HG02973 (cell line): Measurements from ENCODE around the gene YTHDF1.

Experiments
- ATAC-seq: cut with Tn5 transposase; IDR thresholded peaks from one replicate; pipeline ENCODE4 v1.9.1; 2021; ENCODE audit warnings: moderate library complexity; ENCODE audit not compliant: unreplicated experiment

YTHDF1 gene

DNA sequence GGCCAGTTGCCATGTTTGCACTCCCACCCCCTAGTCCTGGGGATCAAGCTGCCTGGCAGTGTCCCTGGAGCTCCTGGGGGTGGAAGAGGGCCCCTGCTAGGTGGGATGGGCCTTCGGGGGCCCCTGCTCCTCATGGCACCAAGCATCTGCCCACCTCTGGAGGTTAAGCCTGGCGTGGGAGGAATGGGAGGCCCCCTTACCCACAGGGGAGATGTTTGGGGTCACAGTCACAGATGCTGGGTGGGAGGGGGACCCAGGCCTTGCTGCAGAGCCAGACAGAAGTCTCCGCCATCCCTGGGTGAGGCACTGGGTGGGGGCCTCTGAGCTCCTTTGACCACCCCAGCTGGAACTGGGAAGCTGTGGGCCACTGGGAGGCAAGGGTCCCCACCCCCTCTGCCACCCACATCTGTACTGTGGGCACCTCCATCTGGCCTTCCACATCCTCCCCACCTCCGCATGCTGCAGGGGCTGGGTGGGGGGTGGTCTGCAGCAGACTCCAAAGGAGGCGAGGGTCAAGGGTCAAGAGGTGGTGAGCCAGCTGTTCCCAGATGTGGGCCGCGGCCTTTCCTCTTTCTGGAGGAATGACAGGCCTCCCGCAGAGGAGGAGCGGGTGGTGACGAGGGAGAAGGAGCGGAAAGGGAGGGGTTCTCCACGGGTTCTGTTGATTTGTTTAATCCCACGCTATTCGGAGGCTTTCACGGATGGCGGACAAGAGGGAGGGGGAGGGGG lies 41.5 kb downstream of the YTHDF1 start:
- ATAC-seq = no peak

DNA sequence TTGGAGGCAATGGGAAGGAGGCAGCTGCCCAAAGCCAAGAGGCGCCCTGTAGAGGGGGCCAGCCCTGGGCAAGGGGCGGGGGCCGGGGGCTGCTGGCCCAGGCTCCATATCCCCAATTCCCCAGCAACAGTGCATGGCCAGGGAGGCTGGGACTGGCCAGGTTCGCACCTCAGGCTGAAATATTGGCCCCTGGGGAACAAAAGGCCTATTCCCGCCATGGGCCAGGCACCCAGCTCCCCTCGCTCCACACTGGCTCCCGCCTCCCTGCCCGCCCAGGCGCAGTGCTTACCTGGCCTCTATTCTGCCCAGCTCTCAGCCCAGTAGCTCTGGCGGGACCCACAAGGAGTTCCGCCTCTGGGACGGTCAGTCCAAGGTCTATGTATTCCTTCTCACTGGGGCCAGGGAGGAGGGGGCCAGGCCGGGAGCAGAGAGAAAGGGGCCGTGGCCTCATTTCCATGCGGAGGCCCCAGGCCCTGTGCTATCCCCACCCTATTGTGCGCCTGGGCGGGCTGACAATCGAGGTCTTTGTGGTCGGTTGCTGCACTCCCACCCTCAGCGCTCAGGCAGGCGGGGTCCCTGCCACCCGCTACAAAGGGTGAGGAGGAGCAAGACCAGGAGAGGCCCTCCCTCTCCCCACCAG lies 42.3 kb downstream of the YTHDF1 start:
- no peak for ATAC-seq

DNA sequence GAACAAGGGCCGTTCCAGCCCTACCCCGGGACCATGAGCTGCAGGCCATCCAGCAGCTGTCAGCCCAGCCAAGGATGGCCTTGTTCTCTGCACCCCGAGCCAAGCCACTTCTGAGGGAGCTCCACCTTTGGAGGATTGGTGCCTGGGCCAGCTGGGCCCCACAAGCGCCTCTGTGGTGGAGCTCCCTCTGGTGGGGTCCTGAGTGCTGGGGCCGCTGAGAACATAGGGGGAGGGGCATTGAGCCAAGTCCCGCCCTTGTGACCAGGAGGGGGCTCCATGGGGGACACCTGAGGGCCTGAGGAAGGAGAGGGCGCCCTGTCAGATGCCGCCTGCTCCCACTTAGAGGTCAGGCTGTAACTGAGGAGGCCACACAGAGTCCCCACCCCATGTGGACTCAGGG lies 43.2 kb downstream of the YTHDF1 start:
- no peak for ATAC-seq

DNA sequence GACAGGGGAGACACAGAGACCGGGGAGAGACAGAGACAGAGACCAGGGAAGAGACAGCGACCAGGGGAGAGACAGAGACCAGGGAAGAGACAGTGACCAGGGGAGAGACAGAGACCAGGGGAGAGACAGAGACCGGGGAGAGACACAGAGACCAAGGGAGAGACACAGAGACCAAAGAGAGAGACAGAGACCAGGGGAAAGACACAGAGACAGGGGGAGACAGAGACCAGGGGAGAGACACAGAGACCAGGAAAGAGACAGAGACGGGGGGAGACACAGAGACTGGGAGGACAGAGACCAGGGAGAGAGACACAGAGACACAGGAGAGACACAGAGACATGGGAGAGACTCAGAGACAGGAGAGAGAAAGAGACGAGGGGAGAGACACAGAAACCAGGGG lies 43.9 kb downstream of the YTHDF1 start:
- no peak for ATAC-seq

DNA sequence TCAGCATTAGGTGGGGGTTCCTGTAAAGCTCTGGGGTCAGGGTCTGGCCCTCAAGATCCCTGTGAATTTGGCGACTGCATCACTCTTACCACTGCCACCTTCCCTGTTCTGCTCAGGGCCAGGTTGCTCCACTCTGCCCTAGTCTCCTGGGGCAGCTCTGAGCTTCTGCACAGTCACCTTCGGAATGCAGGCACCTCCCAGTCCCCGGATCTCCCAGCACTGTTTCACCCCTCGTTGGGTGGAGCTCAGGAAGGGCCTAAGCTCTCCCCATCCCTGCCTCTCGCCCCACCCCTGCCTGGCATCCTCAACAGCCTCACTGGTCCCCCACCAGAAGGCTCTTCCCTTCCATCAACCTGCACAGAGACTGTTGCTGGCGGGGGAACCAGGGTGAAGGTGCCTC lies 46.2 kb downstream of the YTHDF1 start:
- no peak for ATAC-seq

DNA sequence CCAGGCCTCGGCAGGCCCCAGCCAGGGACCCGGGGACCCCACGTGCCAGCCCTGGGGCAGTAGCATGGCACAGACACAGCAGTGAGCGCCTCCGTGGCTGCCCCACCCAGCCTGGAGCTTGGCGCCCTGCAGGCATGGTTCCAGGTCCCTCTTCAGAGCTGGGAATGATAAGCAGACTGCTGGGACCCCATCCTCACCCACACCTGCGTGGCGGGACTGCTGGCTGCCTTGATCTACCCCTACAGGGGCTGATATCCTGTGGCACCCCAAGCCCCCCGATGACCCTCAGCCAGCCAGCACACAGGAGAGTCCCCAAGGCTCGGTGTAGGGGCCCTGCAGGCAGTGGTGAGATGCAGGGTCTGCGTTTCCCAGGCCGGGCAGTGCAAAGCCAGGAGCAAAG lies 47.1 kb downstream of the YTHDF1 start:
- no peak for ATAC-seq

DNA sequence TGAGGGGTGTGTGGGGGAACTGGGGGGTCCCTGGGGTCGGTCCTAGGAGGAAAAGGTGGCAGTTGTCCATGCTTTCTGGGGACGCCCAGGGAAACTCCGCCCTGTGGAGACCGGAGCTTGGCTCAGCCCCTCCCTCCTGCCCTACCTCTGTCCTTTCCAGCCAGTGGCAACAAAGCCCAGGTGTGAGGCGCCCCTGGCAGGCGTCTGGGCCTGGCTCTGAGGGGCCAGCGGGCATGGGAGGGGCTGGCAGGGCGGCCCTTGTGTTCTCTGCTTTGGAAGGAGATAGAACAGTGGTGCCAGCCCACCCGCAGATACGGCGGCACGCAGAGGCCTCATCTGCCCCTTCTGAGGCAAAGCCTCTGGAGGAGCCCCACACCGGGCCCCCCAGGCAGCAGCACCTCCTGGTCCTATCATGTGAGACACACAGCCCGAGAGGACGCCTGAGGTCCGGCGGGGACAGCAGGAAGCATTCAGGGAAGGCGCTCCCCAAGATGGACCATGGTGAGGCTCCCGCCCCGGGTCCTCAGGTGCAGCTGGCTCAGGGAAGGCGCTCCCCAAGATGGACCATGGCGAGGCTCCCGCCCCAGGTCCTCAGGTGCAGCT lies 47.9 kb downstream of the YTHDF1 start:
- ATAC-seq = no peak

DNA sequence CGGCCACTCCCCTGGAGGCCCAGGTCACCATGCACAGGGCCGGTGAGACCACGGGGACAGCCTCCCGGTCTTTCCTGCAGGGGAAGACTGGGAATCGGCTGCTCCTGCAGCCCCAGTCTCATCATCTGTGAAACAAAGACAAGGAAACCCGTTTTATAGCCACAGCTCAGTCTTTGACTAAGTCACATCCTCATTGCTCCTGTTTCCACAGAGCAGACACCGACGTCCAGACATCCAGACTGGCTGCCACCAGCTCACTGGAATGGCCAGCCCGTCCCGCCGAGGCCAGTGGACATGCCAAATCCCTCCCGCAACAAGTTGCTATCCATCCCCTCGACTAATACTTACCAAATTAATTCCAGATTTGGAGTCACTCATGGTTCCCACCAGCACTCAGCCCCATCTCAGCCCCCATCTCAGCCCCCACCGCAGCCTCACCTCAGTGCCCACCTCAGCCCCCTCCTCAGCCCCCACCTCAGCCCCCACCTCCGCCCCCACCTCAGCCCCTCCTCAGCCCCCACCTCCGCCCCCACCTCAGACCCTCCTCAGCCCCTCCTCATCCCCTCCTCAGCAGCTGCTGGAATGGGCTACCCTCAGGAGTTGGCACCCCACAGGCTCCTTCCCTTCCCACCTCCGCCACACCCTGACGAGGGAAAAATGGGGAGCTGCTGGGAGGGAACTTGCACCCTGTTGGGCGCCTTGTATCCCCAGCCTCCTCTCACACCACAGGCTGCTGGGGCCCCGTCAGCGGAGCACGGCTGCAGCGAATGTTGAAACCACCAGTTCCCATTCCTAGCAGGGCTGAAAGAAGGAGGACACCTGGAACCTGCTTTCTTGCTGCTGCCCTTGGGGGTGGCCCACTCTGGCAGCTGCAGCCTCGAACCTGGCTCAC lies 48.7 kb downstream of the YTHDF1 start:
- ATAC-seq = no peak

DNA sequence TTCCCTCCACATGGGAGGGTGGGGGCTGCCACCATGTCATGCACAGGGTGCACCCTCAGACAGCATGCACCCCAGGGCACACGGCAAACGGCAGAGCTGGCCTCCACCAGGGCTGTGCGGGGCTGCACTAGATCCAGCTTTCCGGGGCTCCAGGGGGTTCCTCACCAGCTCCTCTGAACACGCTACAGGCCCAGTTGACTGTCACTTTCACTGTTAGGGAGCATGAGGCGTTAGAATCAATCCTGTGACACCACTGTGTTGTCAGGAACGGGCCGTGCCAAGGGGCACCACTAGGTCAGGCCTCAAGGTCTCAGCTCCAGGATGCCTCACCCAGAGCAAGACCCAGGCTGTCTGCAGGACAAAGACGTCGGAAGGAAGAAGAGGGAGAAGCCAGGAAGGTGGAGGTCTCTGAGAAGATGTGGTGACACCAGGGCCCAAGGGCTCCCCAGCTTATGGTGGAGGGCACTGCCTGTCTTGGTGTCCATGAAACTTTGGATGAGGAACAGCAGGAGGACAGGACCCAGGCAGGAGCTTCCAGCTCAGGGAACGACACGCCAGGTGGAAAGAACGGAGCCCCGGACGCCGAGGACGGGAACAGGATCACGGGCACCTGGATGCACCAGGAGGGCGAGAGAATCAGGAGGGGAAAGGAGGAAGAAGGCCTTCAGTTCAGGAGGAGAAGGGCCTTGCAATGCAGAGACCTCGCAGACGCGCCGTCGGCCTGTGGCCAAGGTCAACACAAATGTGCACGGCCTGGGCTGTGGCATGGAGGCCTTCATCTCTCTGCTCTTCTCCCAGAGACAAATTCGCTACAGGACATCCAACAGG lies 49.5 kb downstream of the YTHDF1 start:
- ATAC-seq = no peak

DNA sequence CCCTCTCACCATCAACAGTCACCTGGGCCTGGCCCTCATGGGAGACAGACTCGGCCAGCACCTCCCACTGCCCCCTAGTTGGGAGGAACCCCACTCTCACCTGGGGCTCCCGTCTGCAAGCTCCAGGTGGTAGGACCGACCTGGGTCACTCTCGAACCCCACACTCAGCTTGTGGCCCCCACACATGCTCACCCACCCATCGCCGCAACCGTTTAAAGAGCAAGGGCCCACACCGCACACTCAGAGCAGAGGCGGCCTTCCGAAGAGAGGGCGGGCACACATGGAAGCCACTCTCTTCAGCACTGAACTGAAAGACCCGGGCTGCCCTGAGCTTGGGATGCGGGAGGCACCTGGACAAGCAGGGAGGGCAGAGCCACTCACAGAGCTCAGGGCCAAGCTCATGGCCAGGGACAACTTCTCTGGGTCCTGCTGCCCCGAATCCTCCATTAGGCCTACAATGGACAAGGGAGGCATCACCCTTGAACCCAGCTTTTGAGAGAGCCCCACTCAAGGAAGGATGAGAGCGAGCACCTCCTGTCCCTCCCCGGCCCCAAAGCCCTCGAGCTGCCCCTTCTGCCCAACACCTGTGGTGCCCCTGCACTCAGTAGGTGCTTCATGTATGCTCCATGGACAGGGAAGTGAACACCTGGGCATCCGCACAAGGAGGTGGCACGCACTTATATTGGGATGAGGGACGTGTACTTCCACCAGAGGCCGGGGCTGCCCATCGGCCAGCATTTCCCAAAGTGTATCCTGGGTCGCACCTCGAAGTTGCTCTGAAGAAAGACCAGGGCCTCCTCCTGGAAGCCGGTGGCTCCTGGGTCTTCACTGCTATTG lies 50.4 kb downstream of the YTHDF1 start:
- ATAC-seq = no peak

DNA sequence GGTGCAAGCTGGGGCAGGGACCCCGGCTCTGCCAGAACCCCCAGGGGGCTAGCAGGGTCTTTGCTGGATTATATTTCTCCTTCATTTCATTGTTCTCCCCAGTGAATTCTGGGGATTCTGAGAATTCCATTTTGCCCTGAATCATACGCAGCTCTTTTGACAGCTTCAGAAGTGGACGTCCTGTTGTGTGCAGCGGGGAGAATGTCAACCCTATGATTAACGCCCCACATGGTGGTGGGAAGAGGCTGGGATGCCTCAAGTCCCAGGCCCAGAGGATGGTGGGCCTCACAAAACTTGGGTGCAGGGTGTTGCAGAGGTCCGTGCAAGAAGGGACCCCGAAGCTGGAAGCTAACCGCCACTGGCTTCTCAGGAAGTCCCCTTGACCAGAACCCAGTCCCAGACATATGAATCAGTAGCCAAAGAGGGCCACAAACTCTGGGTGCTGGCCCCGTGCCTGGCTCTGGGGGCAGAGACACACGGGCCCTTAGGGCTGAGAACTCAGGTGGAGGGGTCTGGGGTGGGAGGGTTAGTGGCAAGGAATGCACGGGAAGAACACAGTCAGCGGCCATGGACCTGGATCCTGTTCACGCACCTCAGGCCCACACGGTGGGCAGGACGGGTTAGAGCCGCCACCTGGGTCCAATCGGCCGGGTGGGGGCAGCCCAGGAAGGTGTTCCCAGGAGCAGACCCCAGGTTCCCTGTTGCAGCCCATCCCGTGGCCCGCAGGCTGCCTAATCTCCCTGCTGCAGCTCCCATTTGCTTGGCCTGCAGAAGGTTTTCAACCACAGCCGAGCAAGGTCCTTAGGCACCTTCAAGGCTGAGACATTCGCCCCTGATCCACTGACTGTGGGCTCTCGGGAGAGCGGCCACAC lies 51.2 kb downstream of the YTHDF1 start:
- no peak for ATAC-seq

DNA sequence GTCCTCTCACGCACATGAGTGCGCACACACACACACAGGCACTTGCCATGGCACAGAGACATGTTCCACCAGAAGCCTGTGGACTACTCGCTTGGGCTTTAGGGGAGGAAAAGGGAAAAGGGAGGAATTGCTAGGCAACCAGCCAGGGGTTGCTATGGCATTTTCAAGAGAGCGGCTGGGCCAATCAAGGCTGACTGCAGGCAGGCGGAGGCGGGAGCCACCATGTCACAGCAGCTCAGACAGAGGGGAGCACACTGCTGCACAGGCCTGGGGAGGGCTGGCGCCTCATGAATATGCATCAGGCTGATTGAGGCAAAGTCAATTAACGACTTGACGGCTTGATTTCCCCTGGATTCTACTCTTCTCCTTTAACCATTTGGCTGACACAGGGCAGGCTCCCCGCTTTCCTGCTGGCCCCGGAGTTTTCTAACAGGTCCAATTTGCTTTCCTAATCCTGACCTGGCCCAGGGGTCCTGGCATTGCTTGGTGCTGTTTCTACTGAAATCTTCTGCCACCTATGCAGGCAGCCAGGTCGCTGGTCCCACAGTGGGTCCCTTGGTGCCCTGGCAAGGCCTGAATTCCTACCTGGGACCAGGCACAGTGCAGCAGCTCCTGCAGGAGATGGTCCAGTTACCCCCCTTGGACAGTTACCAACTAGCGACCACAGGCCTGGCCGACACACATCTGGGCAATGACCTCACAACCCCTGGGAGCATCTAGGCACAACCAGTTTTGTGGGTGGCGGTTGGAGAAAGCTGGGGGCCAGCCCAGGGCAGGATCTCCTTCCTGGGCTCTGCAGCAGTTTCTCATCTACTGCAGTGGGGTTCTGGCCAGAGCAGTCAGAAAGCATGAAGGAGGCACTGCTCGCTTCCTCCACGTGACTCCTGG lies 52.1 kb downstream of the YTHDF1 start:
- no peak for ATAC-seq

DNA sequence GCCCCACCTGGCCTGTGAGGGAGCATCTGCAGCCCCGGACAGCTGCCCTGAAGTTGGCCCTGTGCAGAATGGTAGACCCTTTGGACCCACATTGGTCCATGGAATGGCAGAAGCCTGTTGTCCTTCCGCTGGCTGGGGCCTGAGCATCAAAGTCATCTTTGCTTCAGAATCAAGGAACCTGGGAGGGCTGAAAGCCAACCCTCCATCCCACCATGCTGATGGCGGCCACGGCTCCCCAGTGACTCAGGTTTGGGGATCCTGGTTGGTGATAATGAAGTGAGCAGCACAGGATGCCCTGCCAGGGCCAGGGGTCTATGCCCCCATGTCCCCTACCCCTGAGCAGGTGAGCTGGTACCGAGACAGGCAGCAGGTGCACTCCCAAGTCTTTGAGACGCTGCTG lies 52.8 kb downstream of the YTHDF1 start:
- no peak for ATAC-seq

DNA sequence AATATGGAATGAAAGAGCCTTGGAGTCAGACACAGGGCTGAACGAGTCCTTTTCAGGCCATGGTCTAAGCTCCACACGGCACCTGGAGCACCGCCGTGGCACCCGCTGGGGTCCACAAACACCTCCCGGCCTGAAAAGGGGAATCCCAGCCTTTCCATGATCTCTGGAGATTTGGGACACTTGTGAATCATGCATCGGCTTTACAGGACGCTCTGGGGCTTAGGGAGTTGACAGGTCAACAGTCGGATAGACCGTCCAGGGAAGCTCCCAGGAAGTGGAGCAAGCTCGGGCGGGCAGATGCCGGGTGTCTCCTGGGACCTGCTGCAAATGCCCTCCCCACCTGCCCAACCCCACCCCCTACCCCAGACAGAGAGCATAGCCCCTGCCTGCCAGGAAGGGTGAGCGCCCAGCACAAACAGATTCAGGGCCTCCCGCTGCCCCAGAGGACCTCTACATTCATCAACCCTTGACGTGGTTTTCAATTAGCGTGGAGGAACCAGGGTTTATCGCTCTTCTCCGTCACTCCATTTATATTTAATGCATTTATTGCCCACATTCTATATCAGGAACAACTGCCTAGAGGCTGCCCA lies 53.6 kb downstream of the YTHDF1 start:
- ATAC-seq = no peak

DNA sequence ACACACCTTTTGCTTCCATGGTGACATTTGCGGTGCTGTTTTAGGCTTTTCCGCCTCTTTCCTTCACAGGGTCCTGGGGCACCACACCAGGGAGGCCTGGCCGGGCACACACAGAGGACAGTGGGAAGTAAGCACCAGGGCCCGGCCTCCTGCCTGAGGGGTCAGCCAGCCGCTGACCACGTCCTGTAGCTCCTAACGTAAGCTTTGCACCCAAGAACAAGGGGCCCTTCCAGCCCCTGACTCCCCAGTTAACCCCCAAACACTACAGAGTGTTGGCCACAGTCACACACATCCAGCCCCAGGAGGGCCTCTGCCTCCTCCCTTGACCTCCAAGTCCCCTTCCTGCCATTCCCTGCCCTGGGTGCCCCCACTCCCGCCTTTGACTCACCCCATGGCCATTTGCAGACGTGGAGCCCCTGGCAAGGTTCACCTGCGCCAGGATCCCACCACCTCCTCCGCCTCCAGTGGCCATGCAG lies 54.7 kb downstream of the YTHDF1 start:
- ATAC-seq = no peak

DNA sequence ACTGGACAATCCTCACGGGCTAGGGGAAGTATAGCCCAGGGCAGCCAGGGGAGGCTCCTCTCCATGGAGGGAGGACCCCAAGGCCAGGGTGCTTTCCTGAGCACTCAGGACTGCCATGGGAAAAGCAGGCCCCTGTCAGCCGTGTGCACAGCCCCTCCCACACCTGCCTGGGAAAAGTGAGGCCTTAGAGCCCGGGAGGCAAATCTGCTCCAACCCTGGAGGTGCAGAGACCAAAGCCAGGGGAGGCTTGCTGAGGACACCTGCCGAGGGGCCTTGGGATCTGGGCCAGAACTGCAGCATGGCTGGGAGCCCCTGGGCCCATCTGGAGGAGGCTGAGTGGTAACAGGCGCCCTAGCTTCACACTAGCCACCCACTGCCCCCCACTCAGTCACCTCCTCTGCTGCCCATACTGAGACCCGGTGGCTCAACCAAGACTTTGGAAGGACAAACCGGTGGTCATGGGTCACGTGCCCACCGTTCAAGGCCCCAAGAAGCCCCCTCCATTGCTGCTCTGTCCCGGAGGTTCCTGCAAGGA lies 55.2 kb downstream of the YTHDF1 start:
- ATAC-seq = no peak
